IPS-20b (cell line): ENCODE data around the gene RAB44.
"Not testable (repeated sequence)": the region's sequence is repeated elsewhere in the genome, so short reads cannot be mapped to it uniquely, and the experiment has no call there.

ENCODE experiments used
- H3K27ac ChIP-seq: one replicate; pipeline ENCODE4 v1.5.1; 2013; ENCODE audit warnings: low read length
- H3K27me3 ChIP-seq: 2 replicates; pipeline ENCODE4 v1.6.1; 2013; ENCODE audit warnings: mild to moderate bottlenecking, low read length, inconsistent platforms; ENCODE audit not compliant: insufficient read depth
- H3K36me3 ChIP-seq: 2 replicates; pipeline ENCODE4 v1.6.1; 2013; ENCODE audit warnings: low read depth, mild to moderate bottlenecking, inconsistent platforms, low read length, moderate library complexity; ENCODE audit not compliant: insufficient read depth
- H3K4me1 ChIP-seq: 2 replicates; pipeline ENCODE4 v1.6.1; 2013; ENCODE audit warnings: mild to moderate bottlenecking, control low read depth, inconsistent platforms, low read length, moderate library complexity; ENCODE audit not compliant: insufficient read depth
- H3K4me3 ChIP-seq: 2 replicates; pipeline ENCODE4 v1.5.1; 2013; ENCODE audit warnings: mild to moderate bottlenecking, low read length, inconsistent platforms
- H3K9ac ChIP-seq: 2 replicates; pipeline ENCODE4 v1.6.1; 2013; ENCODE audit warnings: low read depth, mild to moderate bottlenecking, inconsistent platforms, low read length, moderate library complexity
- H3K9me3 ChIP-seq: 2 replicates; pipeline ENCODE4 v1.6.1; 2013; ENCODE audit warnings: mild to moderate bottlenecking, low read depth, low read length, inconsistent platforms; ENCODE audit not compliant: insufficient read depth

RAB44 gene, protein sequence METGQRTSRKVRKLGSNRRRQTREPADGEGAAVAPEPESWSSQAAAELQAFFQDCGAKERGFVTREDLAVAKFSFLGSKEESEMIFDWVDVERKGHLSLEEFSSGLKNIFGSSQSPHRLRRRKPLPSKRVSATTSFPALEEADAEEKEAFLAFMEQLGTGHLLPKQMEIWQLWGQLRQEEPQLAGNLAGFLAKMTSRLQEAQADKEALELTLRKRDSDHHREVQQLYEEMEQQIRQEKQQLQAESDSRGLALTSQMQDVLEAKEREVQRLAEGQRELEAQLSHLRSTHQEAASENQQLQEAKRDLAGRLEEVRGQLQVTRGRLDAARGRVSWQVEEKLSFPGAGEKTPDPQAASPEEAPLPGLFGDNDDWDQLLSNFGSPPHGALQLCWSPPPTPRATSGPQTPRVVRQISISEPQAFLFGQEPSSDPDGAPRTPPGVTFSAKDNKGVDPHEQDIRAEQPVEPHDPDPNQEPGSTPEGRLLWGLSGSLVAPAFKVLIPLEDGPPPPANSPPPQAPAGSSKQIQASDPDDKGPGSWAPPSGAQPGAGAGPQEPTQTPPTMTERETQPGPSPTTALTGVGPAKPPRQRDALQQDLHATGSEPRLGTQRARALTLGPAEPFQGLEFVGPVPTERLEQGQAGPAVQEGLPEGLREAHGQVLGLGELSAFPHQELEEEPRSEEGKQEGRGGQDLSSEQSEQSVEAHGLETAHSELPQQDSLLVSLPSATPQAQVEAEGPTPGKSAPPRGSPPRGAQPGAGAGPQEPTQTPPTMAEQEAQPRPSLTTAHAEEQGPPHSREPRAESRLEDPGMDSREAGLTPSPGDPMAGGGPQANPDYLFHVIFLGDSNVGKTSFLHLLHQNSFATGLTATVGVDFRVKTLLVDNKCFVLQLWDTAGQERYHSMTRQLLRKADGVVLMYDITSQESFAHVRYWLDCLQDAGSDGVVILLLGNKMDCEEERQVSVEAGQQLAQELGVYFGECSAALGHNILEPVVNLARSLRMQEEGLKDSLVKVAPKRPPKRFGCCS

DNA sequence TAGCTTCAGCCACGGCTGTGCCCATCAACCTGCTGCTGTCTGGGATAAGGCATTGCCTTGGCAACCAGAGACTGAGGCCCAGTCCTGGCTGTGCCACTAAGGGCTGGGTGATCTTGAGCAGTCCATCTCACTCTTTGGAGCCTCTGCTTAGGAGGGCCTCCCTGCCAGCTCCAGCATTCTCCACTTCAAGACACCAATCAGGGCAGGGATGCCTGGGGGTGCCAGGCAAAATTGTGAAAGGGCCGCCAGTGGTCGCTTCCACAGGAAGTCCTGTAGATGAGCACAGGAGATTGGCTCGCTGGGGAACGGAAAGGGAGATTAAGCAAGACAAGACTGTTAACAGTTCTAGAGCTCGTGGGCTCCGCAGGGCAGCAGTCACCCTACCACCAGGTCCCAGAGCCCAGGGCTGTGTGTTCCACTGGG is at the start of gene RAB44:
TSS of gene RAB44 (plus strand) at position 346 of the 423 bp plus-strand sequence. CDS start 6,410 bp downstream, outside the sequence.
- no peak within 1 kb of the TSS for H3K4me3 ChIP-seq
- no peaks in the 10 kb centered on the region for H3K36me3 ChIP-seq
- H3K4me1 ChIP-seq, result no peaks in the 10 kb centered on the region
- H3K27ac ChIP-seq, result no peak within 1 kb of the TSS
- no peak within 1 kb of the TSS for H3K9ac ChIP-seq
- H3K27me3 ChIP-seq, result no peaks in the 10 kb centered on the region
- H3K9me3 ChIP-seq, result no peaks in the 10 kb centered on the region

DNA sequence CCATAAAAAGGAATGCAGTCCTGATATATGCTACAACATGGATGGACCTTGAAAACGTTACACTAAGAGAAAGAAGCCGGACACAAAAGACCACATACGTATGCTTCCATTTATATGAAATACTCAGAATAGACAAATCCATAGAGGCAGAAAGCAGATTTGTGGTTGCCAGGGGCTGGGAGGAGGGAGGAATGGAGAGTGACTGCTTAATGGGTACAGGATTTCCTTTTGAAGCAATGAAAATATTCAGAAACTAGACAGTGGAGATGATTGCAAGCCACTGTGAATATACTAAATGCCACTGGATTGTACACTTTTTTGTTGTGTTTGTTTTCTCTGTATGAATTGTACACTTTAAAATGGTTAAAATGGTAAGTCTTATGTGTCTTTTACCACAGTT is 48.5 kb upstream of the RAB44 start:
- Histone ChIP-seq H3K4me3 (no peak overlapping the region), H3K27ac (no peak overlapping the region), H3K4me1 (no peaks in the 10 kb centered on the region), H3K9me3 (no peaks in the 10 kb centered on the region), H3K27me3 (no peaks in the 10 kb centered on the region), H3K9ac (no peak overlapping the region), H3K36me3 (no peaks in the 10 kb centered on the region)

DNA sequence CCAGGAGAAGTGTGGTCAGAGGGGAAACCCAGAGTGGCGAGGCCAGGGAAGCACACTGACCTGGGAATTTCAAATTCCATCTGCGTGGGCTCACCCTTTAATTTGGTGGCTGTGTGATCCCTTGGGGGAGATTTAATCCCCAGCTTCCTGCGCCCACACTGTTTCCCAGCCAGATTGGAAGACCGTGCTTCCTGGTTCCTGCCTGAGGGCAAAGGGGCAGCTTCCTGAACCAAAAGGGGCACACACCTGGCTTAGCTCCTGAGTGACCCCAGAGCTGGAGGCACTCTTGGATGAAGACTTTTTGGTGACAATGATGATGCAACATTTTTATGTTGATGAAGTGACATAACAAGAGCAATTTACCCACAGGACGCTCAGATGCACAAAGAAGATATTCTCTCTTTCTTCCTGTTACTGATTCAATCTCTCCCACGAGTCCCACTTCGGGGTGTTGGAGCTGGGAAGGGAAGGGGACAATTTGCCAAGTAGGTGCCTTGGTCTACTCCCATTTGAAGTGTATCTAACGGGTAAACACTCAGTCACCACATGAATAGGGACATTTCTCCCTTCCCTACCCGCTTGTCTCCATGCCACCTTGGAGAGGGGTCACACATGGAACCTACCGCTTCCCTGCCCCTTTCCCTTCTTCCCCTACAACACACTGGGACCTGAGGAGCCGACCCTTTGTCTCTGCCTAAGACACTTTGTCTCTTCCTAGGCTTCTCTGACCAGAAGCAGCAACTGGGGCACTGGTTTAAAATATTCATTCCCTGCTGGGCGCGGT is 47.7 kb upstream of the RAB44 start:
- no peaks in the 10 kb centered on the region for H3K27me3 ChIP-seq
- no peak overlapping the region for H3K27ac ChIP-seq
- H3K9ac ChIP-seq, result no peak overlapping the region

DNA sequence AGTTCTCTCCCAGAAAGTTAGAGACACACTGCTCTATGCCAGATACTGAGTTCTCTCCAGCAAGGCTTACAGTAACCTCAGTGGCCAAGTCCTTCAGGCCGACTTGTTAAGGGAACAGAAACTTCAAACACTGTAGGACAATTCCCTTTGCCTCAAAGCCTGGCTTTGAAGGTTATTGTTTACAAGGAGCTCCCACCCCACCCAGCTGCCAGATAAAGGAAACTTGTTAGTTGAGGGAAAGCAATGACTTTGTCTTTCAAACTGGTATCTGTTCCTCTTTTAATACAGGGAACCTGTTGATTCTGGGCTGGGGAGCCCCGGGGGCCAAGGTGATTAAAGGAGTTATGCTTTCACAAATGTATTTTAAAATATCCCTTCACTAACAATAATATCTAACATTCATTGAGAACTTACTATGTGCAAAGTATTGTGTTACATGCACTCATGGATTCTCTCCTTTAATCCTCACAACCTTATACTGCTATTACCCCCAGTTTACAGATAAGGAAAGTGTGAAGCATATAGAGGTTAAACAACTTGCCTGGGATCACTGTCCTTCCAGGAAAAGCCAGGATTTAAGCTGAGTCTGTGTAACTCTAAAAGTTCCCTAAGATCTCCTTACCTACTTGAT is 46.7 kb upstream of the RAB44 start:
- H3K27me3 ChIP-seq, result no peaks in the 10 kb centered on the region
- no peak overlapping the region for H3K9ac ChIP-seq
- no peak overlapping the region for H3K27ac ChIP-seq
- no peaks in the 10 kb centered on the region for H3K9me3 ChIP-seq
- no peaks in the 10 kb centered on the region for H3K4me1 ChIP-seq
- H3K4me3 ChIP-seq, result no peak overlapping the region
- no peaks in the 10 kb centered on the region for H3K36me3 ChIP-seq

More for the DNA sequence above, 47.7 kb upstream of the RAB44 start:
- H3K9me3 ChIP-seq, result no peaks in the 10 kb centered on the region
- no peak overlapping the region for H3K4me3 ChIP-seq
- no peaks in the 10 kb centered on the region for H3K36me3 ChIP-seq
- no peaks in the 10 kb centered on the region for H3K4me1 ChIP-seq

DNA sequence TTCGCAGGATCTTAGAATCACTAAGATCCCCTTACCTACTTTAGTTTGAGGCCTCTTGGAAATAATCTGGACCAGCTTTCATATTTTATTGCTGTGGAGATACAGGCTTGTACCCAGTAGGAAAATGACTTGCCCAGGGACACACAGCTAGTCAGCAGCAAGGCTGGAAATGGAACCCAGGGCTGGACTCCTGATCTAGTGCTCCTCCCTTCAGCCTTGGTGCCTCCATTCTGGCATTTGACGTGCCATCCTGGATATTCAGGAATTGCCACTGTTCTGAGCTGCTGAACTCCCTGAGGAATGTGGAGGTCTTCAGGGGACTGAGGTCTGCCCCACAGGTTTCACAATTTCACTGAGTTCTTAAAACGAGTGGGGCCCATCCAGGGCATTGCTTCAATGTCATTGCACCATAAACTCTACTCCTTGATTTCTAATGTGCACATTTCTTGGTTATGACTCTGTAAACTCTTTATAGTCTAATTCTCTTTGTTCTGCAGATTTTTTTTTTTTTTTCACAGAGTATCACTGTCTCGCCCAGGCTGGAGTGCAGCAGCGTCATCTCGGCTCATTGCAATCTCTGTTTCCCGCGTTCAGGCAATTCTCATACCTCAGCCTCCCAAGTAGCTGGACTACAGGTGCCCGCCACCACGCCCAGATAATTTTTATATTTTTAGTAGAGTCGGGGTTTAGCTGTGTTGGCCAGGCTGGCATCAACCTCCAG is 45.8 kb upstream of the RAB44 start:
- H3K27ac ChIP-seq, result no peak overlapping the region
- H3K4me1 ChIP-seq, result no peaks in the 10 kb centered on the region
- H3K9ac ChIP-seq, result no peak overlapping the region
- H3K9me3 ChIP-seq, result no peaks in the 10 kb centered on the region
- no peaks in the 10 kb centered on the region for H3K27me3 ChIP-seq
- no peaks in the 10 kb centered on the region for H3K36me3 ChIP-seq
- no peak overlapping the region for H3K4me3 ChIP-seq

DNA sequence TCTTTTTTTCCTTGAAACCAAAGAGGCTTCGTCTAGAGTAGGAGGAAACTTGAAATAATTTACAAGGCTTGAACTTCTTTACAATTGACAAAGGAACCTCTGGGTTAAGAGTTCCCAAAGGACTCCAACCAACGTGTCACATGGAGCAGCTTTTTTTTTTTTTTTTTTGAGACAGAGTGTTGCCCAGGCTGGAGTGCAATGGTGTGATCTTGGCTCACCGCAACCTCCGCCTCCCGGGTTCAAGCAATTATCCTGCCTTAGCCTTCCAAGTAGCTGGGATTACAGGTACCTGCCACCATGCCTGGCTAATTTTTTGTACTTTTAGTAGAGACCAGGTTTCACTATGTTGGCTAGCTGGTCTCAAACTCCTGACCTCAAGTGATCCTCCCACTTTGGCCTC is 43.2 kb upstream of the RAB44 start:
- H3K4me1 ChIP-seq, H3K9ac ChIP-seq, H3K36me3 ChIP-seq, H3K27me3 ChIP-seq, H3K9me3 ChIP-seq, H3K27ac ChIP-seq, H3K4me3 ChIP-seq: not testable (repeated sequence)

DNA sequence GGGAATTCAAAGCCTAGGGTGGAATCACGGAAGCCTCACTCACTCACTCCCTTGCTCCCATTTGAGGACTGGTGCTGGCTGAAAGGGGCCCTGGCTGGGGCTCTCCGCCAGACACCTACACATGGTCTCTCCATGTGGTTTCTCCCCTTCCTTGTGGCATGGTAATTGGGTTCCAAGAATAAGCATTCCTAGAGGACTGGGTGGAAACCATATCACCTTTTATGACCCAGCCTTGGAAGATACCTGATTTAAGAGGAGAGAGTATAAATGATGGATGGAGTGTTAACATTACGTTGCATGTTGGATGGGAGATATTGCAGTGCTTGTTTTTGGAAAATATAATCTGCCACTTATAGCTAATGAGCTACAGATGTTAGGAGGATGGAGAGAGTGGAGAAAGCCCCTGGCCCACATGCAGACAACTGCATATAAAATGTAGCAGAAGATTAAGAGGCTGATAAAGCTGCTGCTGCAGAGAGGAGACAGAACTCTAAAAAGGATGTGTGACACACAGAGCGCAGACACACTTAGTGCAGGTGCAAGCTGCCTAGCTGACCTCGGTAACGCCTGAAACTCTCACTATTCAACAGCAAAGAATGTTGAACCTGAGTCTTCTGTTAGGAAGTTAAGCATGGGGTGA is 42.4 kb upstream of the RAB44 start:
- H3K27ac ChIP-seq, result no peak overlapping the region
- H3K4me3 ChIP-seq, result no peak overlapping the region
- H3K27me3 ChIP-seq, result no peaks in the 10 kb centered on the region
- no peak overlapping the region for H3K9ac ChIP-seq
- H3K9me3 ChIP-seq, result no peaks in the 10 kb centered on the region
- no peaks in the 10 kb centered on the region for H3K4me1 ChIP-seq
- H3K36me3 ChIP-seq, result no peaks in the 10 kb centered on the region

DNA sequence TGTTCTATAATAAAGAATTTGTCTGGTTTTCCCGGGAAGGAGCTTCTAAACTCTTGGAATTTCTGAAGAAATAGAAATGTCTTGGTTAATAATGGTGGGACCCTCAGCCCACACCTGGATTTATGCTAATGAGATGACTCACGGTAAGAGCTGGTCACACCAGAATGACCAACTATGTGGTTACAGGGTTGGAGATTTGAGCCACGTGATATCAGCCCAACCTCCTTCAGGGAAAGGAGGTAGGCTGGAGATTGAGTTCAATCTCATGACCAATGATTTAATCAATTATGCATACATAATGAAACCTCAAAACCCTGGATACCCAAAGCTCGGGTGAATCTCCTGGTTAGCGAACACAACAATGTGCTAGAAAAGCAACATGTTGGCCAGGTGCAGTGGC is 41.2 kb upstream of the RAB44 start:
- no peaks in the 10 kb centered on the region for H3K9me3 ChIP-seq

DNA sequence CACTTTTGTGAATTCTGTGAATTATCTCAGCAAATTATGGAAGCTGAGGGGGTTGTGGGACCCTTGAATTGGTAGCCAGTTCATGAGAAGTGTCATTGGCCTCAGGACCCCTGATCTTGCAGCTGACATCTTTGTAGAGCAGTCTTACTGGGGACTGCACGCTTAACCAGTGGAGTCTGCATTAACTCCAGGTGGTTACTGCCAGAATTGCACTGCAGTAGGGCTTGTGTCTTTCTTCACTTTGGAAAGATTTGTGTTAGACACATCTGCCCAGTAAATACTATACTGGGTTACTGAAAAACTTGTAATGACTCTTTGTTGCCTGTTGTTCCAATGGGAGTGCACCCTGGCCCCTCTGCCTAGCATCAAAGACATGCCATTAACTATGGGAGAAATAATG is 40.4 kb upstream of the RAB44 start:
- no peaks in the 10 kb centered on the region for H3K4me1 ChIP-seq
- H3K9me3 ChIP-seq, result no peaks in the 10 kb centered on the region
- H3K27ac ChIP-seq, result no peak overlapping the region
- no peak overlapping the region for H3K4me3 ChIP-seq
- H3K27me3 ChIP-seq, result peaks cover 11% of the 10 kb centered on the region
- H3K36me3 ChIP-seq, result no peaks in the 10 kb centered on the region
- H3K9ac ChIP-seq, result no peak overlapping the region

More for the DNA sequence above, 41.2 kb upstream of the RAB44 start:
- no peak overlapping the region for H3K4me3 ChIP-seq
- H3K27ac ChIP-seq, result no peak overlapping the region
- H3K27me3 ChIP-seq, result peaks cover 7% of the 10 kb centered on the region
- H3K9ac ChIP-seq, result no peak overlapping the region
- H3K36me3 ChIP-seq, result no peaks in the 10 kb centered on the region
- H3K4me1 ChIP-seq, result no peaks in the 10 kb centered on the region

DNA sequence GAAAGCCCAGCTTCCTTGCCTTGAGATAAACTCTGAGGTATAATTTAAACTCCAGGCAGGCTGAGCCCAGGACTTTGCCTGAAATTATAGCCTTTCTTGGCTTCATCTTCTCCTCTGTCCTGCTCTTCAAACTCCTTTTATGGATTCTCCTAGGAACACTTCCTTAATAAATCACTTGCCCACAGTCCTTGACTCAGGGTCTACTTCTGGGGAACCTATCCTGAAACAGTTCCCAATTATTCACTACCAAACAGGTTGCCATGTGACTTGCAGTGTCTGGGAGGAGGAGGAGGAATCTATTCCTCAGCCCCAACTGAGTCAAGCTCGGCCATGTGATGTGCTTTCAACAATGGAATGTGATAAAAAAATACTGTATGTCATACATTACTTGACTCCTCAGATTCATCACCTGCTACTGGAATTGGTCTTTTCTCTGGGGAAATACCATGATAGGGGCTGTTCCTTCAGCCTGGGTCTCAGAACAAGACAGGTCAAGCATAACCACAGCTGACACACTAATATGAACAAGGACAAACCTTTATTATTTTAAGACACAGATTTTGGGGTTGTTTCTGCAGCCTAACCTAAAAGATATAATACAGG is 39.6 kb upstream of the RAB44 start:
- no peak overlapping the region for H3K27ac ChIP-seq
- no peaks in the 10 kb centered on the region; the same call in 1 of the 2 replicates for H3K4me1 ChIP-seq
- H3K4me3 ChIP-seq, result no peak overlapping the region
- no peaks in the 10 kb centered on the region for H3K9me3 ChIP-seq
- H3K9ac ChIP-seq, result no peak overlapping the region
- peaks cover 11% of the 10 kb centered on the region for H3K27me3 ChIP-seq
- H3K36me3 ChIP-seq, result no peaks in the 10 kb centered on the region
